Prostate gland (tissue), 2 donors: Measurements from ENCODE around the gene FASTK.

Experiments used
- POLR2AphosphoS5 ChIP-seq: sonication (generic); formaldehyde crosslinking; IDR thresholded peaks from one replicate; pipeline ENCODE4 v1.6.1; 2017; ENCODE audit warnings: antibody characterized with exemption
- TF ChIP-seq, protein P1 (sequence below), 4 experiments: fragments of 200-600 bp in 2 of 4; fragments of 450-650 bp in 2 of 4; sonication (generic) in 2 of 4; IDR thresholded peaks; 1 replicate in 3 of 4; 2 replicates in 1 of 4; pipeline ENCODE4 v1.5.1; 2016 to 2019; ENCODE audit warnings: antibody characterized with exemption in 4 of 4, mild to moderate bottlenecking in 2 of 4, moderate library complexity in 2 of 4

DNA sequence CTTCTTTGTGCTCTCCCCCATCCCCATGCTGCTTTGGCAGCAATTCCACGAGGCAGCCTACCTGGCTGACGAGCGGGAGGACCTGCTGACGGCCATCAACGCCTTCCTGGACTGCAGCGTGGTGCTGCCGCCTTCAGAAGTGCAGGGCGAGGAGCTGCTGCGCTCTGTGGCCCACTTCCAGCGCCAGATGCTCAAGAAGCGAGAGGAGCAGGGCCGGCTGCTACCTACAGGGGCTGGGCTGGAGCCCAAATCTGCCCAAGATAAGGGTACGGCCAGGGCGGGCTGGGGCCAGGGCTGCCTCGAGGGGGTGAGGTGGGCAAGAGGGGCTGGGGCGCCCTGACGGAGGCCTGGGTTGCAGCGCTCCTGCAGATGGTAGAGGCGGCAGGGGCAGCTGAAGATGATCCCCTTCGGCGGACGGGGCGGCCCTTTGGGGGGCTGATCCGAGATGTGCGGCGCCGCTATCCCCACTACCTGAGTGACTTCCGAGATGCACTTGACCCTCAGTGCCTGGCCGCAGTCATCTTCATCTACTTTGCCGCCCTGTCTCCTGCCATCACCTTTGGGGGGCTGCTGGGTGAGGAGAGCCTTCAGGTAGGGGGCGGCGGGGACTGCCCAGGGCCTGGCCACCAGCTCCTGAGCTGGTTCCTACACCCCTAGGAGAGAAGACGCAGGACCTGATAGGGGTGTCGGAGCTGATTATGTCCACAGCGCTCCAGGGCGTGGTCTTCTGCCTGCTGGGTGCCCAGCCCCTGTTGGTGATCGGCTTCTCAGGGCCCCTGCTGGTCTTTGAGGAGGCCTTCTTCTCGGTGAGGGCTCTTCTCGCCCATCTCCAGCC, 9.4 kb downstream of the FASTK start:
- TF ChIP-seq POLR2AphosphoS5, result no peak
- TF ChIP-seq, protein P1, sequence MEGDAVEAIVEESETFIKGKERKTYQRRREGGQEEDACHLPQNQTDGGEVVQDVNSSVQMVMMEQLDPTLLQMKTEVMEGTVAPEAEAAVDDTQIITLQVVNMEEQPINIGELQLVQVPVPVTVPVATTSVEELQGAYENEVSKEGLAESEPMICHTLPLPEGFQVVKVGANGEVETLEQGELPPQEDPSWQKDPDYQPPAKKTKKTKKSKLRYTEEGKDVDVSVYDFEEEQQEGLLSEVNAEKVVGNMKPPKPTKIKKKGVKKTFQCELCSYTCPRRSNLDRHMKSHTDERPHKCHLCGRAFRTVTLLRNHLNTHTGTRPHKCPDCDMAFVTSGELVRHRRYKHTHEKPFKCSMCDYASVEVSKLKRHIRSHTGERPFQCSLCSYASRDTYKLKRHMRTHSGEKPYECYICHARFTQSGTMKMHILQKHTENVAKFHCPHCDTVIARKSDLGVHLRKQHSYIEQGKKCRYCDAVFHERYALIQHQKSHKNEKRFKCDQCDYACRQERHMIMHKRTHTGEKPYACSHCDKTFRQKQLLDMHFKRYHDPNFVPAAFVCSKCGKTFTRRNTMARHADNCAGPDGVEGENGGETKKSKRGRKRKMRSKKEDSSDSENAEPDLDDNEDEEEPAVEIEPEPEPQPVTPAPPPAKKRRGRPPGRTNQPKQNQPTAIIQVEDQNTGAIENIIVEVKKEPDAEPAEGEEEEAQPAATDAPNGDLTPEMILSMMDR (IDR thresholded peaks at IDR 0.05), result no peak
